Liver (tissue), 9 donors: ENCODE results near the gene EPB41L4B. TPM values are rescaled to one million over a fixed set of nuclear protein-coding genes. Genes with fewer than 3 reads are reported as not detected.

Experiments used
- DNase-seq: peaks from one replicate; pipeline ENCODE4 v3.0.0-alpha.2; 2017; ENCODE audit warnings: low spot score
- H3K27ac ChIP-seq, 2 donors: one replicate each; pipeline ENCODE4 v1.7.0; 2013; ENCODE audit warnings: inconsistent platforms in 2 of 2, low read length in 2 of 2, control low read depth in 1 of 2, low read depth in 1 of 2, mild to moderate bottlenecking in 1 of 2
- H3K27me3 ChIP-seq, 4 donors: one replicate each; pipeline versions ENCODE4 v1.6.1 to v1.7.0; 2013; ENCODE audit warnings: low read length in 3 of 4, inconsistent platforms in 1 of 4, mild to moderate bottlenecking in 1 of 4, moderate library complexity in 1 of 4; ENCODE audit not compliant: control insufficient read depth in 4 of 4, insufficient read depth in 4 of 4
- H3K36me3 ChIP-seq, 4 donors: one replicate each; pipeline versions ENCODE4 v1.6.1 to v1.7.0; 2013; ENCODE audit warnings: low read length in 3 of 4, mild to moderate bottlenecking in 3 of 4, low read depth in 1 of 4, moderate library complexity in 1 of 4; ENCODE audit not compliant: control insufficient read depth in 4 of 4, insufficient read depth in 3 of 4
- H3K4me1 ChIP-seq, 4 donors: one replicate each; pipeline versions ENCODE4 v1.6.1 to v1.7.0; 2013; ENCODE audit warnings: low read length in 3 of 4, mild to moderate bottlenecking in 3 of 4, moderate library complexity in 1 of 4; ENCODE audit not compliant: control insufficient read depth in 4 of 4, insufficient read depth in 4 of 4
- H3K4me3 ChIP-seq, 3 donors: one replicate each; pipeline versions ENCODE4 v1.6.1 to v1.7.0; 2013; ENCODE audit warnings: low read length in 3 of 3, control low read depth in 1 of 3, low read depth in 1 of 3, mild to moderate bottlenecking in 1 of 3
- H3K9ac ChIP-seq, 2 donors: one replicate each; pipeline ENCODE4 v1.7.0; 2013; ENCODE audit warnings: low read length in 2 of 2, mild to moderate bottlenecking in 2 of 2, moderate library complexity in 2 of 2, control low read depth in 1 of 2, low read depth in 1 of 2
- H3K9me3 ChIP-seq, 4 donors: one replicate each; pipeline versions ENCODE4 v1.6.1 to v1.7.0; 2013; ENCODE audit warnings: low read length in 3 of 4; ENCODE audit not compliant: control insufficient read depth in 4 of 4
- ATF3 ChIP-seq: IDR thresholded peaks from 2 replicates; pipeline ENCODE4 v1.6.1; 2016; ENCODE audit warnings: antibody characterized with exemption
- EGR1 ChIP-seq, 2 donors: IDR thresholded peaks; 2 replicates each; pipeline ENCODE4 v1.6.1; 2016 to 2018; ENCODE audit warnings: antibody characterized with exemption in 2 of 2, low read depth in 2 of 2
- FOXA1 ChIP-seq: IDR thresholded peaks from 2 replicates; pipeline ENCODE4 v1.6.1; 2016; ENCODE audit warnings: antibody characterized with exemption
- GABPA ChIP-seq, 2 donors: IDR thresholded peaks in 1 of 2; conservative IDR thresholded peaks in 1 of 2; 2 replicates each; pipeline ENCODE4 v1.6.1; 2016; ENCODE audit warnings: antibody characterized with exemption in 2 of 2, mild to moderate bottlenecking in 1 of 2, moderate library complexity in 1 of 2
- HNF4A ChIP-seq, 2 donors: conservative IDR thresholded peaks; 2 replicates each; pipeline ENCODE4 v1.6.1; 2016; ENCODE audit warnings: antibody characterized with exemption in 2 of 2, mild to moderate bottlenecking in 2 of 2
- HNF4G ChIP-seq: IDR thresholded peaks from 2 replicates; pipeline ENCODE4 v1.6.1; 2016; ENCODE audit warnings: antibody characterized with exemption
- JUND ChIP-seq, 2 donors: IDR thresholded peaks; 2 replicates each; pipeline ENCODE4 v1.6.1; 2016; ENCODE audit warnings: antibody characterized with exemption in 2 of 2
- NR2F2 ChIP-seq: IDR thresholded peaks from 2 replicates; pipeline ENCODE4 v1.6.1; 2016; ENCODE audit warnings: antibody characterized with exemption
- RAD21 ChIP-seq, 2 donors: IDR thresholded peaks; 2 replicates each; pipeline ENCODE4 v1.6.1; 2016; ENCODE audit warnings: antibody characterized with exemption in 2 of 2, mild to moderate bottlenecking in 2 of 2
- RXRA ChIP-seq, 2 donors: IDR thresholded peaks; 2 replicates each; pipeline ENCODE4 v1.6.1; 2017 to 2018; ENCODE audit warnings: antibody characterized with exemption in 2 of 2, mild to moderate bottlenecking in 1 of 2
- SP1 ChIP-seq: IDR thresholded peaks from 2 replicates; pipeline ENCODE4 v1.6.1; 2018; ENCODE audit warnings: antibody characterized with exemption, mild to moderate bottlenecking
- YY1 ChIP-seq: IDR thresholded peaks from 2 replicates; pipeline ENCODE4 v1.6.1; 2016; ENCODE audit warnings: antibody characterized with exemption, mild to moderate bottlenecking
- WGBS: extraction: QIAGEN DNeasy Blood & Tissue Kit; methylation state at CpG from one replicate; pipeline ENCODE4 v1.1.7; 2013; 5-methylcytosine and 5-hydroxymethylcytosine counted together
- polyA plus RNA-seq, 2 donors: library from polyadenylated mRNA; stranded (reverse) in 1 of 2; unstranded in 1 of 2; fragments of 200-250 nt in 1 of 2; fragments of >200 nt in 1 of 2; fragmentation: Nextera tagmentation in 1 of 2; extraction: Ambion mirVana in 1 of 2; gene quantifications; one replicate each; pipeline versions ENCODE4 v1.2.1 to v1.2.3, GENCODE V29; 2013 to 2015
- total RNA-seq, 2 donors: library from RNA; depleted of rRNA; stranded (reverse); fragments of >200 nt; gene quantifications; one replicate each; pipeline ENCODE4 v1.2.3, GENCODE V29; 2014
- TF ChIP-seq, protein P1 (sequence below): IDR thresholded peaks from 2 replicates; pipeline ENCODE4 v1.6.1; 2016; ENCODE audit warnings: antibody characterized with exemption
- TF ChIP-seq, protein P2 (sequence below): fragments of 150-350 bp; IDR thresholded peaks from 2 replicates; pipeline ENCODE4 v1.5.1; 2017; ENCODE audit warnings: improper control_type of control experiment, low read depth, low read length; ENCODE audit not compliant: missing input control
- TF ChIP-seq, protein P3 (sequence below): IDR thresholded peaks from 2 replicates; pipeline ENCODE4 v1.6.1; 2016; ENCODE audit warnings: antibody characterized with exemption
- TF ChIP-seq, protein P4 (sequence below): IDR thresholded peaks from 2 replicates; pipeline ENCODE4 v1.6.1; 2016; ENCODE audit warnings: antibody characterized with exemption, mild to moderate bottlenecking
- donor health status: healthy.
- donor health status: healthy.
- donor health status: healthy.
- donor health status: healthy.
- donor health status: healthy.

Gene EPB41L4B
- total and polyA plus RNA-seq, 4 donors: 9.9 to 42.6 (median 23.9) TPM

GRCh38 chr9:109166171-109166770, 154.6 kb downstream of the EPB41L4B start:
- DNase-seq: no peak
- H3K4me1 ChIP-seq: peaks cover 0 to 6% (median 3%) of the 10 kb centered on the region in 4 donors
- H3K9ac ChIP-seq: no peak overlapping the region
- no peak overlapping the region for H3K27ac ChIP-seq
- peak overlapping the region in 1 of 3 donors; percentile 47 for H3K4me3 ChIP-seq
- H3K36me3 ChIP-seq: no peaks in the 10 kb centered on the region
- WGBS: 92% methylated on average over 16 of the region's 16 CpGs
- no peaks in the 10 kb centered on the region for H3K9me3 ChIP-seq
- TF ChIP-seq RXRA (IDR thresholded peaks at IDR 0.05): no peak
- TF ChIP-seq HNF4A (conservative IDR thresholded peaks at IDR 0.05): no peak
- TF ChIP-seq EGR1 (IDR thresholded peaks at IDR 0.05; ENCODE audit: low read depth in 2 of 2): no peak
- TF ChIP-seq RAD21 (IDR thresholded peaks at IDR 0.05): no peak
- TF ChIP-seq, protein P1, sequence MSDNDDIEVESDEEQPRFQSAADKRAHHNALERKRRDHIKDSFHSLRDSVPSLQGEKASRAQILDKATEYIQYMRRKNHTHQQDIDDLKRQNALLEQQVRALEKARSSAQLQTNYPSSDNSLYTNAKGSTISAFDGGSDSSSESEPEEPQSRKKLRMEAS: no peak
- no peak for TF ChIP-seq SP1
- no peak for TF ChIP-seq NR2F2
- TF ChIP-seq JUND (IDR thresholded peaks at IDR 0.05): no peak
- TF ChIP-seq ATF3: no peak
- H3K27me3 ChIP-seq: peaks cover 0 to 4% (median 2%) of the 10 kb centered on the region in 4 donors

GRCh38 chr9:109164042-109164441, 156.8 kb downstream of the EPB41L4B start:
- H3K9ac ChIP-seq: no peak overlapping the region
- 87% methylated on average over 5 of the region's 5 CpGs for WGBS
- peaks cover 0 to 4% (median 2%) of the 10 kb centered on the region in 4 donors for H3K27me3 ChIP-seq
- H3K36me3 ChIP-seq: no peaks in the 10 kb centered on the region
- DNase-seq: no peak
- H3K9me3 ChIP-seq: no peaks in the 10 kb centered on the region
- TF ChIP-seq GABPA (IDR thresholded peaks at IDR 0.05 in 1 of 2, conservative IDR thresholded peaks at IDR 0.05 in 1 of 2): no peak
- TF ChIP-seq RAD21 (IDR thresholded peaks at IDR 0.05): no peak
- no peak for TF ChIP-seq YY1
- TF ChIP-seq, protein P2, sequence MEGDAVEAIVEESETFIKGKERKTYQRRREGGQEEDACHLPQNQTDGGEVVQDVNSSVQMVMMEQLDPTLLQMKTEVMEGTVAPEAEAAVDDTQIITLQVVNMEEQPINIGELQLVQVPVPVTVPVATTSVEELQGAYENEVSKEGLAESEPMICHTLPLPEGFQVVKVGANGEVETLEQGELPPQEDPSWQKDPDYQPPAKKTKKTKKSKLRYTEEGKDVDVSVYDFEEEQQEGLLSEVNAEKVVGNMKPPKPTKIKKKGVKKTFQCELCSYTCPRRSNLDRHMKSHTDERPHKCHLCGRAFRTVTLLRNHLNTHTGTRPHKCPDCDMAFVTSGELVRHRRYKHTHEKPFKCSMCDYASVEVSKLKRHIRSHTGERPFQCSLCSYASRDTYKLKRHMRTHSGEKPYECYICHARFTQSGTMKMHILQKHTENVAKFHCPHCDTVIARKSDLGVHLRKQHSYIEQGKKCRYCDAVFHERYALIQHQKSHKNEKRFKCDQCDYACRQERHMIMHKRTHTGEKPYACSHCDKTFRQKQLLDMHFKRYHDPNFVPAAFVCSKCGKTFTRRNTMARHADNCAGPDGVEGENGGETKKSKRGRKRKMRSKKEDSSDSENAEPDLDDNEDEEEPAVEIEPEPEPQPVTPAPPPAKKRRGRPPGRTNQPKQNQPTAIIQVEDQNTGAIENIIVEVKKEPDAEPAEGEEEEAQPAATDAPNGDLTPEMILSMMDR: no peak
- no peak for TF ChIP-seq FOXA1
- no peak for TF ChIP-seq SP1
- TF ChIP-seq, protein P3, sequence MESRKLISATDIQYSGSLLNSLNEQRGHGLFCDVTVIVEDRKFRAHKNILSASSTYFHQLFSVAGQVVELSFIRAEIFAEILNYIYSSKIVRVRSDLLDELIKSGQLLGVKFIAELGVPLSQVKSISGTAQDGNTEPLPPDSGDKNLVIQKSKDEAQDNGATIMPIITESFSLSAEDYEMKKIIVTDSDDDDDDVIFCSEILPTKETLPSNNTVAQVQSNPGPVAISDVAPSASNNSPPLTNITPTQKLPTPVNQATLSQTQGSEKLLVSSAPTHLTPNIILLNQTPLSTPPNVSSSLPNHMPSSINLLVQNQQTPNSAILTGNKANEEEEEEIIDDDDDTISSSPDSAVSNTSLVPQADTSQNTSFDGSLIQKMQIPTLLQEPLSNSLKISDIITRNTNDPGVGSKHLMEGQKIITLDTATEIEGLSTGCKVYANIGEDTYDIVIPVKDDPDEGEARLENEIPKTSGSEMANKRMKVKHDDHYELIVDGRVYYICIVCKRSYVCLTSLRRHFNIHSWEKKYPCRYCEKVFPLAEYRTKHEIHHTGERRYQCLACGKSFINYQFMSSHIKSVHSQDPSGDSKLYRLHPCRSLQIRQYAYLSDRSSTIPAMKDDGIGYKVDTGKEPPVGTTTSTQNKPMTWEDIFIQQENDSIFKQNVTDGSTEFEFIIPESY: no peak
- TF ChIP-seq, protein P4, sequence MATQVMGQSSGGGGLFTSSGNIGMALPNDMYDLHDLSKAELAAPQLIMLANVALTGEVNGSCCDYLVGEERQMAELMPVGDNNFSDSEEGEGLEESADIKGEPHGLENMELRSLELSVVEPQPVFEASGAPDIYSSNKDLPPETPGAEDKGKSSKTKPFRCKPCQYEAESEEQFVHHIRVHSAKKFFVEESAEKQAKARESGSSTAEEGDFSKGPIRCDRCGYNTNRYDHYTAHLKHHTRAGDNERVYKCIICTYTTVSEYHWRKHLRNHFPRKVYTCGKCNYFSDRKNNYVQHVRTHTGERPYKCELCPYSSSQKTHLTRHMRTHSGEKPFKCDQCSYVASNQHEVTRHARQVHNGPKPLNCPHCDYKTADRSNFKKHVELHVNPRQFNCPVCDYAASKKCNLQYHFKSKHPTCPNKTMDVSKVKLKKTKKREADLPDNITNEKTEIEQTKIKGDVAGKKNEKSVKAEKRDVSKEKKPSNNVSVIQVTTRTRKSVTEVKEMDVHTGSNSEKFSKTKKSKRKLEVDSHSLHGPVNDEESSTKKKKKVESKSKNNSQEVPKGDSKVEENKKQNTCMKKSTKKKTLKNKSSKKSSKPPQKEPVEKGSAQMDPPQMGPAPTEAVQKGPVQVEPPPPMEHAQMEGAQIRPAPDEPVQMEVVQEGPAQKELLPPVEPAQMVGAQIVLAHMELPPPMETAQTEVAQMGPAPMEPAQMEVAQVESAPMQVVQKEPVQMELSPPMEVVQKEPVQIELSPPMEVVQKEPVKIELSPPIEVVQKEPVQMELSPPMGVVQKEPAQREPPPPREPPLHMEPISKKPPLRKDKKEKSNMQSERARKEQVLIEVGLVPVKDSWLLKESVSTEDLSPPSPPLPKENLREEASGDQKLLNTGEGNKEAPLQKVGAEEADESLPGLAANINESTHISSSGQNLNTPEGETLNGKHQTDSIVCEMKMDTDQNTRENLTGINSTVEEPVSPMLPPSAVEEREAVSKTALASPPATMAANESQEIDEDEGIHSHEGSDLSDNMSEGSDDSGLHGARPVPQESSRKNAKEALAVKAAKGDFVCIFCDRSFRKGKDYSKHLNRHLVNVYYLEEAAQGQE: no peak
- TF ChIP-seq NR2F2: no peak
- no peak for TF ChIP-seq EGR1 (IDR thresholded peaks at IDR 0.05; ENCODE audit: low read depth in 2 of 2)
- no peak for TF ChIP-seq JUND (IDR thresholded peaks at IDR 0.05)
- no peak for TF ChIP-seq HNF4G
- TF ChIP-seq, protein P1: no peak
- no peak overlapping the region for H3K27ac ChIP-seq
- peaks cover 0 to 6% (median 3%) of the 10 kb centered on the region in 4 donors for H3K4me1 ChIP-seq
- H3K4me3 ChIP-seq: no peak overlapping the region
